Iris pigment epithelial cell (primary cell): ENCODE data around the gene ALG12.

ENCODE experiments used
- DNase-seq: peaks from one replicate; pipeline ENCODE4 v3.0.0-alpha.2; 2011; ENCODE audit warnings: low read depth

ALG12 gene

GRCh38 chr22:49929994-49930575 is 11.8 kb upstream of the ALG12 start:
- DNase-seq = no peak

DNA sequence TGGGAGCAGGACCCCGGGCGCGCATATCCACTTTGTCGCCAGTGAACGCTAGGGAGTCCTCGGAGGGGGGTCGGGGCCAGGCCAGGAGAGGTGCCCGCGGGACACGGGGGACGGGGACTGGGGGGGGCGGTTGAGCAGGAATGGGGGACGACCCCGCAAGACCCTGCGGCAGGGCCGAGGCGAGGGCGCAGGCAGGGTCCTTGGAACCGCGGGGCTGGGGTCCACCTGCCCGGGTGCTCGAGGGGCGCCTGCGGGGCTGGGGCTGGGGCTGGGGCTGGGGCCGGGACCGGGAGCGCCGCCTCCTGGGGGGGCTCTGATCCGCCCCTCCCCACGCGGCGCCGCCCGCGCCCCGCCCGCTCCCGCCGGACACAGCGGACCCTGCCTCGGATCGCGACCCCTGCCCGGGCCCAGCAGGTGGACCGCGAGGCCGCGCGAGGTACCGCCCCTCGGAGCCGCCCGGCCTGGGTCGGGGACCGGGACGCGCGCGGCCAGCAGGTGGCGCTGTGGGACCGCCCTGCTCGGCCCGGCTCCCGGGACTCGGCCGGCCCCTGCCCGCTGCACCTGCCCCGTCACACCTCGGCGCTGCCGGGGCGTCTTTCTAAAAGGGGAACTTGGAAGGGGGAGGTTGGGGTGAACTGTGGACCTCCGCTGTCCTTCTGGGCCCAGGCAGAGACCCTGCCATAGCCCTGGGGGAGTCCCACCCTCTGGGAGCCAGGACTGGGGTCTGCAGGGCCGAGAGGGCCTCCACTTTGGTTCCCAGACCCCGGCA is 11.2 kb upstream of the ALG12 start:
- no peak for DNase-seq

- no peak for DNase-seq
These were observed 10.4 kb upstream of the ALG12 start for GRCh38 chr22:49928555-49929210.

DNA sequence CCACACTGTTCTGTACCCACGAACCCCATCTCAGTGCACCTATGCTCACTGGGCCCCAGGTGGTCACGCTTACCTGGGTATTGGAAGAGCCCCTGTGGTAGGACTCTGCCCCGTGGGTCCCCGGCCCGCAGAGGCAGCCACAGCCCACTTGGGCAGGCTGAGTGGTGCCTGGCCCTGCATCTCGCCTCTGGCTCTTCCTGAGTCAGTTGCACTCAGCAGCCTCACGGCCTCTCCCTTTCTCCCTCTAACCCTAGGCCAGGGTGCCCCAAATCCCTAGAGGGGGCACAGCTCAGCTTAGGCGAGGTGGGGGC is 9.9 kb upstream of the ALG12 start:
- DNase-seq = no peak

DNA sequence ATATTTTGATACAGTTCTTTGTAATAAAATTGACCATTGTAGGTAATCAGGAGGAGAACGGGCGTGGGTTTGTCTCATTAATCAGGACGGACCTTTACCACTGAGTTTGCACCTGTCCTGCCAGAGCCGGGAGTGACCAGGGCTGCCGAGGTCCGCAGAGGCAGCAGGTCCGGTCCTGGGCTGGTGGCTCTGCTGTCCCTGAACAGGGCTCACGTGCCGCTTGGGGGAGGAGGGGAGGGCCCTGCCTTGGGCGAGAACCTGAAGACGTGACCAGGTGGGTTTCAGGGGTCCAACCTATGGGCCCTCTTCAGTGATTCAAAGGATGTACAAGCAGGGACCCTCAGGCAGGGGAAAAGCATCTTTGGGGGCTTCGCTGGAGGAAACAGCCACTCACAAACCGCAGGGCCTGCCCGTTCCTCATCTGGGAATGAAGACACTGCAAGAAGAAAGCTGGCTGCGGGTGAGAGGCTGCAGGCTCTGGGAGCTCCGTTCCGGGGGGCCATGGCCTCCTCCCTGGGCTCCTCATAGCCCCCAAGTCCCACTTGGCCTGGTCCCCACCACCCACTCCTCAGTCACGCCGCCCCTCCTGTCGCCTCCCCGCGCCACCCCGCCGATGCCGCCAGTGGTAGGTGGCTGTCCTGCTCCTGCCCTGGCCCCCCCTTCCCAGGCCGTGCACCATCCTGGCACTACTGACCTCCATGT is 9.4 kb upstream of the ALG12 start:
- DNase-seq = no peak

DNA sequence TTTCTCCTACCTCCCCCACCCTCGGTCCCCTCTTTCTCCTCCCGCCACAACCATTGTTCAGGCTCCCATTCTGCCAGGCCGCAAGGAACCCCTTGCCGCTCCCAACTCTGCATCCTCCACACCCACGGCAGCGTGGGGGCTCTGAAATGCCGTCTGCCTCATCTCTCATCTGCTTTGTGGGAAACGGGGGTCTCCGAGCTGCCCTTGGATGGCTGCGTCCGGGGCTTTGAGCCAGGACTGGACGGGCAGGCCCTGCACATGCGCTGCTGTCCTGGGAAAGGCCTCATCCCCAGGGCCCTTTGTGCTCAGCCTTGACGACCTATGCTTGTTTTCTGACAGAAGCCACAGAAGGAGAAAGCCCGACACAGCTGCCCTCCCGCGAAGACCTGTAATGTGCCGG is 8.7 kb upstream of the ALG12 start:
- no peak for DNase-seq

- DNase-seq = no peak
These were observed 7.4 kb upstream of the ALG12 start for GRCh38 chr22:49925525-49926128.

DNA sequence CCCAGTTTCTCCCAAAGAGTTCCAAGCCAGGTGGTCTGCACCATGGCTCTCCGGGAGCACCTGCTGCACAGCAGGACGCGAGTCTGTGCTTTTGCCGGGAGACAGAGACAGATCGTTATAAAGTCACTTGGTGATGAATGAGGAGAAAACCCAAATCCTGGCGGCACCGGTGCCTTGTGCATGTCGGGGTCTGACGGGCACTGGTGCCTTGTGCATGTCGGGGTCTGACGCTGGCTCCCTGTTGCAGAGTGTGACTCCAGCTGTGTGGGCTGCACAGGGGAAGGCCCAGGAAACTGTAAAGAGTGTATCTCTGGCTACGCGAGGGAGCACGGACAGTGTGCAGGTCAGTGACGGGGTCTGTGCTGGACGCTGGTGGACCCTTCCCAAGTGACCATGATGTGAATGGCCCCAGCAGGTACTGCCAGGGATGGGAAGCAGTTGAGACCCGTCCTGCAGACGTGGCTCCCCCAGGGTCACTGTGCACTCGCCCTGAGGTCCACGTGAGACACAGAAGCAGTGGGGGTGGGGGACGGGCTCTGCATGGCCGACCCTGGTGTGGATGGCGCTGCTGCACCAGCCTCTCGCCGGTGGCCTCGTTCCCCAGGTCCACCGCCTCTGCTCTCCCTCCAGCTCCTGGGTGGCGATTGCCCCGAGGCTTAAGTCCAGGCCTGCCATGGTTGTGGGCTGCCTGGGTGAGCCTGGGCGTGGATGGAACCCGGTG is 6.0 kb upstream of the ALG12 start:
- no peak for DNase-seq

GRCh38 chr22:49923445-49923844 is 5.2 kb upstream of the ALG12 start:
- no peak for DNase-seq

GRCh38 chr22:49922926-49923325 is 4.7 kb upstream of the ALG12 start:
- DNase-seq = no peak

GRCh38 chr22:49922484-49922883 is 4.2 kb upstream of the ALG12 start:
- DNase-seq = no peak

DNA sequence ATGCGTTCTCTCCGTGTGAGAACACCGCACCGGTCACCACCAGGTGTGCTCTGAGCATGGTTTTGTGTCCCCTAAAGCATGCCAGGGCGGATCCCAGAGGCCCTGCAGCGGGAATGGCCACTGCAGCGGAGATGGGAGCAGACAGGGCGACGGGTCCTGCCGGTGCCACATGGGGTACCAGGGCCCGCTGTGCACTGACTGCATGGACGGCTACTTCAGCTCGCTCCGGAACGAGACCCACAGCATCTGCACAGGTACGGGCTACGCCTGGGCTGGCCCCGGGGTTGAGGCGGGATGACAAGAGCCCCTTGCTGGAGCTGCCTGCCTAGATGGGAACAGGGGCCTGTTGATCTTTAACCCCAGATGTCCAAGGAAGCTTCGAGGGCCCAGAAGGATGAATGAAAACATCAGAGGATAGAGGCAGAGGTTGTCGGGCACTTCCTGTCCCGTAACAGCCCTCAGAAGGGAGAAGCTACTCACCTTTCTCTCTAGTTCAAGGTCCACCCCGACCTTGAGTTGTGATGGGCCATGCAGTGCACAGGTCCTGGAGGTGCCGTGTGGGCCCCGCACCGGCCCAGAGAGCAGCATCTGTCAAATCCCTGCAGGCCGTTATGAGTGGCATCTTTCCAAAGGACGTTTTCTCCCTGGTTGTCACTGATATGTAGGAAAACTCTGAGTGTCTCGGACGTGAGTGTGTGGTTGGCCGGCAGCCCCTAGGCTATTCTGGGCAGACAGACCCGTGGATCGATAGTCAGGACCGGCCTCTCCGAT is 3.5 kb upstream of the ALG12 start:
- no peak for DNase-seq

GRCh38 chr22:49920859-49921258 is 2.6 kb upstream of the ALG12 start:
- no peak for DNase-seq

DNA sequence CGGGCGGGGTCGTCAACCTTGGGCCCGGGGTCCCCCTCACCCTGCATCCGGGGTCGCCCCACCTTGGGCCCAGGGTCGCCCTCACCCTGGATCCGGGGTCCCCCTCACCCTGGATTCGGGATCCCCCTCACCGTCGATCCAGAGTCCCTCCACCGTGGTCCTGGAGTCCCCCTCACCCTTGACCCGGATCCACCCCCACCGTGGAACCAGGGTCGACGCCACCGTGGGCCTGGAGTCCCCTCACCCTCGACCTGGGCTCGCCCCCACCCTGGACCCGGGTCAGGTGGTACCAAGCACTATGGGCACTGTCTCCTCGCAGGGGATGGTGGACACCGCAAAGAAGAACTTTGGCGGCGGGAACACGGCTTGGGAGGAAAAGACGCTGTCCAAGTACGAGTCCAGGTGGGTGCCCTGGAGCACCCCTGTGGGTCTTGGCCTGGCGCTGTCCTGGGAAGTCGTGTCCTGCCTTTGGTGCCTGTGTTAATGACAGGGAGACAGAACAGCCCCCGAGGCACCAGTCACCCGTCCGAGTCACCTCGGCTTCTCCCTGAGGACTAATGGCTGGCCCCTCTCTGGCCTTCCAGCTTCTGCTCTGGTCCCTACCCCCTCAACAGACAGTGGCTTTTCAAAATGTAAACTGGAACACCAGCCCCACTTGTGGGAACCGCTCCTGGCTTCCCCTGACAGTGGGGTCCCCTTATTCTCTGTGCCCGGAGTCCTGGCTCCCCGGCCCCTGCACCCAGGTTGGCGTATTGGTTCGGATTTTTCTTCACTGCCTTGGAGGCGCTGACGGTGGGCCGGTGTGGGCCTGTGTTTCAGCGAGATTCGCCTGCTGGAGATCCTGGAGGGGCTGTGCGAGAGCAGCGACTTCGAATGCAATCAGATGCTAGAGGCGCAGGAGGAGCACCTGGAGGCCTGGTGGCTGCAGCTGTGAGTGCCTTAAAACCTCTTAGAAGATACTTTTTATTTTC is 958 bp upstream of the ALG12 start:
- DNase-seq = no peak

DNA sequence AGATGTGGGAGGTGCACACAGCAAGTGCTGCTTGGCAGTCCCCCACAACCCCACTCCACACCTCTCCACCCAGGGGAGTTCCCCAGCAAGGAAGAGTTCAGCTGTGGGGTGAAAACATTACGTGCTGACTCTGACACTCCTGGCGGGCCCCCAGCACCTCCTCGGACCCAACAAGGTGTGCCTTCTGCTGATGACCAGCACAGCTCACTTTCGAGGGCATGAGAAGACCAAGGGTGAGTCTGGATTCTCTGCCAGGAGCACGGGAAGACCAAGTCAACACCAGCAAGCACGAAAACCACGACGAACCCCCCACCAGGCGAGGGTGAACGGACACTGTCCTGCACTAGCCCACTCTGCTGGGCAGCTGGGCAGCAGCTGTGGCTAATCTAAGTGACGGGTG is 1.4 kb downstream of the ALG12 start:
- DNase-seq = no peak

- DNase-seq = no peak
These were observed 2.6 kb downstream of the ALG12 start for GRCh38 chr22:49915610-49916009.

GRCh38 chr22:49914256-49914655 is 4.0 kb downstream of the ALG12 start:
- no peak for DNase-seq

DNA sequence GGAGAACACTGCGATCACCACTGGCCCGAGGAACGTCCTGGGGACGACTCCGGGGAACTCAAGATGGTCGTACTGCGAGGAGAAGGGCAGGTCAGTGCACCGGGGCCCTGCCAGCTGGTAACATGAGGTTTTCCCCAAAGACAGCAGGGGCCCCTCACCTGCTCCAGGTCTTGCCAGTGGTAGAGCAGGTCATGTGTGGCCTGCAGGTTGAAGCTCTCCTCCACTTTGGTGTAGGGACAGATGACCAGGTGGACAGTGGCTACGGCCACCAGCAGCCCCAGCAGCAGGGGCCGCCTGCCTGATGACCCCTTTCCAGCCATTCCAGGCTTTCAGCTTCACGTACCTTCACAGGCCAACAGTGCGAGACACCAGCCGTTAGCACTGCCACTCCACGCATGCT is 4.8 kb downstream of the ALG12 start:
- no peak for DNase-seq

DNA sequence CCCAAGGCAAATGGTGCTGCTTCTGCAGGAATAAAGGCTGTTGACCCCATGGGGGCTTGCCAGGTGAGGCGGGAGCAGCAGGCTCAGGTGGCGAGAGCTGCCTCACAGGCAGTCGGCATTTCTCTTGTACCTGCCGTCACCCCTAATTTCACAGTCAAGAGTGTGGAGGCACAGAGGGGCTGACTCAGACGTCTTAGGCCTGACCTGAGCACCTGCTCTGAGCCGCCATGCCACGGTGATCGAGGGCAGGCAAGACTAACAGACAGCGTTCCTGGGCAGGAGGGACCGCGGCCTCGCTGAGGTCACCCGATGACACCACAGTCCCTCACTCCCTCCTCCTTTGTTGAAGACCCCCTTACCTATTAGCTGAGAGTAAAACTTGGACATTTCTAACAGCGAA is 5.2 kb downstream of the ALG12 start:
- DNase-seq = no peak
